ENCODE results near the gene ADGRV1.

The ADGRV1 gene

GRCh38 chr5:90533794-90534193 is 24.8 kb upstream of the ADGRV1 start:
- no peaks in the 10 kb centered on the region for H4K20me1 ChIP-seq (ENCODE audit: control insufficient read depth, insufficient read depth, low read depth, low read length)
- no peaks in the 10 kb centered on the region for H3K36me3 ChIP-seq (ENCODE audit: control insufficient read depth, low read length)
- no peak overlapping the region for H3K27ac ChIP-seq (ENCODE audit: low read depth, low read length)
- no peak overlapping the region for H3K4me3 ChIP-seq (ENCODE audit: low read length)
- no peak overlapping the region for H3K4me2 ChIP-seq (ENCODE audit: low read length)
- H3K4me1 ChIP-seq (ENCODE audit: control insufficient read depth, low read length): peaks cover 7% of the 10 kb centered on the region
- no peaks in the 10 kb centered on the region for H3F3A ChIP-seq (ENCODE audit: control insufficient read depth, insufficient read depth)
- no peaks in the 10 kb centered on the region for H3K9me2 ChIP-seq (replicated peaks; ENCODE audit: control insufficient read depth, low read length)
- H3K9me3 ChIP-seq (ENCODE audit: control insufficient read depth, insufficient read depth, low read length): no peaks in the 10 kb centered on the region
- peaks cover 6% of the 10 kb centered on the region for H3K79me2 ChIP-seq (ENCODE audit: control insufficient read depth, low read length)
- H3K27me3 ChIP-seq (ENCODE audit: control insufficient read depth, low read length): peaks cover 37% of the 10 kb centered on the region
- no peak for TF ChIP-seq CTCF (IDR thresholded peaks at IDR 0.05; ENCODE audit: low read depth, low read length, poor library complexity, severe bottlenecking)
- no peak for TF ChIP-seq EZH2phosphoT487 (IDR thresholded peaks at IDR 0.05; ENCODE audit: borderline replicate concordance, low read length)

- Histone ChIP-seq H3K36me3 (ENCODE audit: control insufficient read depth, low read length) (no peaks in the 10 kb centered on the region), H3K79me2 (ENCODE audit: control insufficient read depth, low read length) (no peaks in the 10 kb centered on the region), H3K4me1 (ENCODE audit: control insufficient read depth, low read length) (peaks cover 7% of the 10 kb centered on the region), H4K20me1 (ENCODE audit: control insufficient read depth, insufficient read depth, low read depth, low read length) (no peaks in the 10 kb centered on the region), H3K9me2 (replicated peaks; ENCODE audit: control insufficient read depth, low read length) (no peaks in the 10 kb centered on the region), H3K27me3 (ENCODE audit: control insufficient read depth, low read length) (peaks cover 37% of the 10 kb centered on the region), H3K4me3 (ENCODE audit: low read length) (no peak overlapping the region), H3K4me2 (ENCODE audit: low read length) (no peak overlapping the region), H3F3A (ENCODE audit: control insufficient read depth, insufficient read depth) (no peaks in the 10 kb centered on the region), H3K9me3 (ENCODE audit: control insufficient read depth, insufficient read depth, low read length) (no peaks in the 10 kb centered on the region), H3K27ac (ENCODE audit: low read depth, low read length) (no peak overlapping the region)
- TF ChIP-seq EZH2phosphoT487 (IDR thresholded peaks at IDR 0.05; ENCODE audit: borderline replicate concordance, low read length): no peak
- TF ChIP-seq CTCF (IDR thresholded peaks at IDR 0.05; ENCODE audit: low read depth, low read length, poor library complexity, severe bottlenecking): no peak
Observed at GRCh38 chr5:90534922-90535321, 23.7 kb upstream of the ADGRV1 start.

- H3K9me2 ChIP-seq (replicated peaks; ENCODE audit: control insufficient read depth, low read length): no peaks in the 10 kb centered on the region
- no peak overlapping the region for H3K27ac ChIP-seq (ENCODE audit: low read depth, low read length)
- no peaks in the 10 kb centered on the region for H4K20me1 ChIP-seq (ENCODE audit: control insufficient read depth, insufficient read depth, low read depth, low read length)
- no peaks in the 10 kb centered on the region for H3K36me3 ChIP-seq (ENCODE audit: control insufficient read depth, low read length)
- H3K4me1 ChIP-seq (ENCODE audit: control insufficient read depth, low read length): no peaks in the 10 kb centered on the region
- no peaks in the 10 kb centered on the region for H3F3A ChIP-seq (ENCODE audit: control insufficient read depth, insufficient read depth)
- H3K4me3 ChIP-seq (ENCODE audit: low read length): no peak overlapping the region
- peaks cover 35% of the 10 kb centered on the region for H3K27me3 ChIP-seq (ENCODE audit: control insufficient read depth, low read length)
- no peak overlapping the region for H3K4me2 ChIP-seq (ENCODE audit: low read length)
- no peaks in the 10 kb centered on the region for H3K9me3 ChIP-seq (ENCODE audit: control insufficient read depth, insufficient read depth, low read length)
- TF ChIP-seq CTCF (IDR thresholded peaks at IDR 0.05; ENCODE audit: low read depth, low read length, poor library complexity, severe bottlenecking): no peak
- TF ChIP-seq EZH2phosphoT487 (IDR thresholded peaks at IDR 0.05; ENCODE audit: borderline replicate concordance, low read length): no peak
- no peaks in the 10 kb centered on the region for H3K79me2 ChIP-seq (ENCODE audit: control insufficient read depth, low read length)
Observed at GRCh38 chr5:90542827-90543519, 15.6 kb upstream of the ADGRV1 start.

Measured in DOHH2 (cell line).